Measurements from ENCODE around the gene PXK.
"Not testable (repeated sequence)": the region's sequence is repeated elsewhere in the genome, so short reads cannot be mapped to it uniquely, and the experiment has no call there.

Gene PXK

GRCh38 chr3:58323529-58324390 lies 8.9 kb upstream of the PXK start:
- no peak for DNase-seq (ENCODE audit: low spot score)

DNA sequence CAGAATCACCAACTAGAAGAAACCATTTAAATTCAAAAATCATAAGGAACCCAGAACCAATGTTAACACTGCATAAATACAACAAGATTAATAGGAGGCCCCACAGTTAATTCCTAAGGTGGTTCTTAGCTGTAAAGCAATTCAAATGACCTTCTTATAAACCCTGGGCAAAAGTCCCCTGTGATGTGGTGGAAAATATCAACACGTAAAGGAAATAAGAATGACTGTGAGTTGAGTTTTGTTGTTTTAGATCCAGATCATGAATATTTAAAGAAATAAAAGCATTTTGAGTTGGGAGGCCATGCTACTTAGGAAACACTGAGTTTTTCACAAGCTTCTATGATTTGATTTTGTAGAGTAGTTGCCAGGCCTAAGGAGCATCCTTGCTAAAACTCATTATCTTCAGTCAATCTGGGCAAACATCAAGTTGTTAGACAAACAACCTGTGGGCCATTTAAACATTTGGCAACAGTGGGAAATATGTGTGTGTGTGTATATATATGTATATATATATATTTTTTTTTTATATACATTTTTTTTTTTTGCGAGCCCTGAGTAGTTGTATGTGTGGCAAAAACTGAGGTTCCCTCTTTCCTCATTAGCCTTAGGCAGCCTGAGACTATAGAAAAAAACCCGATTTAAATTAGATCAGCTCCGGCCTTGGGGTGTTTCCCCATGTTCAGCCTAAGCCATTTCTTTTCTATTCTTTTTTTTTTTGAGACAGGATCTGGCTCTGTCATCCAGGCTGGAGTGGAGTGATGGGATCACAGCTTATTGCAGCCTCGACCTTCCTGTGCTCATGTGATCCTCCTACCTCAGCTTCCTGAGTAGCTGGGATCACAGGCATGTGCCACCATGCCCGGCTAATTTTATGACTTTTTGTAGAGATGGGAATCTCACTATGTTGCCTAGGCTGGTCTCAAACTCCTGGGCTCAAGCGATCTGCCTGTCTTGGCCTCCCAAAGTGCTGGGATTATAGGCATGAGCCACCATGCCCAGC lies 8.0 kb upstream of the PXK start:
- DNase-seq (ENCODE audit: low spot score) = no peak

DNA sequence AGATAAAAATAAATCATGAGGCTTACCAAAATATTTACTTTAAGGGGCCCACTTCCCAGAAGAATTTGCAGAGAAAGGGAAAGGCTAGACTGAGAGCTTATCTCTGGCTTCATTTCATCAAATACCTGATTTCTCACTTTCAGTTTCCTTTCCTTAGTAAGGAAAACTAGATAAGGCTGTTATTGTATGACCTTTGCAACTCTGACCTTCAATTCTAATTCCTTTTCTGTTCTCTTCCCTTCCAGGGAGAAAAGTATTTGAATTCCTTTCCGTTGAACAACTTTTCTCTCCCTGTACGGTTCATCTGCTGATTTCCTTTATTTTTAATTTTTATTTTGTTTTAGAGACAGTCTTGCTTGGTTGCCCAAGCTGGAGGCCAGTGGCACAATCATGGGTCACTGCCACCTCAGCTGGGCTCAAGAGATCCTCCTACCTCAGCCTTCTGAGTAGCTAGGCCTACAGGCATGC lies 7.1 kb upstream of the PXK start:
- DNase-seq (ENCODE audit: low spot score) = no peak

DNA sequence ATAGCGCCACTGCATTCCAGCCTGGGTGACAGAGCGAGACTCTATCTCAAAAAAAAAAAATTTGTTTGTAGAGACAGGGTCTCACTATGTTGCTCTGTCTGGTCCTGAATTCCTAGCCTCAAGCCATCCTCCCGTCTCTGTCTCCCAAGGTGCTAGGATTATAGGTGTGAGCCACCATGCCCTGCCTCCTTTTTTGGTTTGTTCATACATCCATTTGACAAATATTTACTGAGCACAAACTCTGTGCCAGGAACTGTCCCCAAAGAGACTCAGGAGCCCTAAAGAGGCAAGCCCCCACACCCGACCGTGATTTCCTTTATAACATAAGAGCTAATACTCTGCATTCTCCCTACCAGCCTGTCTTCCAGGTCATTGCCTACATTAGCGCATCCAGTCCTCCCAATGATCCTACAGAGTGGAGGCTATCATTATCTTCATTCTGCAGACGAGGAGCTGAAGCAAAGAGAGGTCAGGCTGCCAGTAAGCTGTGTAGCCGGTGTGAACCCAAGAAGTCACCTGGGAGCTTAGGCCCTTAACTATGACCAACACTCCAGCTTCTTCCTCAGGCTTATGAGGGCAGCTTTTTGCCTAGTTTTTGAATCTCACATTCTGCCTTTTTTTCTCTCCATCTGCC lies 6.3 kb upstream of the PXK start:
- no peak for DNase-seq (ENCODE audit: low spot score)

- DNase-seq (ENCODE audit: low spot score) = no peak
Measured at GRCh38 chr3:58329150-58329921, 3.4 kb upstream of the PXK start.

GRCh38 chr3:58329922-58330413 lies 2.7 kb upstream of the PXK start:
- DNase-seq (ENCODE audit: low spot score) = no peak

- no peak for DNase-seq (ENCODE audit: low spot score)
Measured at GRCh38 chr3:58331593-58332152, 1.0 kb upstream of the PXK start.

GRCh38 chr3:58333206-58334012 lies 717 bp downstream of the PXK start:
- DNase-seq (ENCODE audit: low spot score) = peak; percentile 18

DNA sequence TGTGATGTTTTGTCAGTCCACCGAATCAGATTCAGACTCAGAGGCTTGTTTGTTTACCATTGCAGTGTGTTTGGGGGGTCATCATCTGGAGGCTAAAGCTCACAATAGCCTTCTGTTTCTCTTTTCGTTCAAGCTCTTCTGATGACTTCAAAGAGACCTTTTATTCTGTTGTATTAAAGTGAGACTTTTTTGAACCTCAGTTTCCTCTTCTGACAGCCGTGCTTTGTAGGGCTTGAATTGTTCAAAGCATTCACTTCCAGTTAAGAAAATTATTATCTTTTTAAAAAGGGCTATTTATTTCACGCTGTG lies 1.3 kb downstream of the PXK start:
- no peak for DNase-seq (ENCODE audit: low spot score)

DNA sequence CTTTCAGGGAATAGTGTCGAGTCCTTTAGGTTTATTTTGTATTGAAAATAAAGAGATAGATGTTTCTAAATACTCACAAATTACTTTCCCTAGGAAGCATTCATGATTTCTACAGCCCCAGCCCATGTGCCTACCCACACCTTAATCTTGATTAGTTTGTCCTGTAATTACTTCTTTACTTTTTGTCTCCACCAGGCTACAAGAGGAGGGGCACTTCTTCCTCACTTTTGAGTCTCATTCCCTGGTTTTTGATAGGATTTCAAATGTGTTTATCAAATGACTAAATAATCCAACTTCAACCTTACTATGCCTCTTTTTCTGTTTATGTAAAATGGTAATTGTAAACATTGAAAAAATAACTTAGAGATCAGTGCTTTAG lies 1.8 kb downstream of the PXK start:
- no peak for DNase-seq (ENCODE audit: low spot score)

GRCh38 chr3:58335652-58335947 lies 2.9 kb downstream of the PXK start:
- no peak for DNase-seq (ENCODE audit: low spot score)

DNA sequence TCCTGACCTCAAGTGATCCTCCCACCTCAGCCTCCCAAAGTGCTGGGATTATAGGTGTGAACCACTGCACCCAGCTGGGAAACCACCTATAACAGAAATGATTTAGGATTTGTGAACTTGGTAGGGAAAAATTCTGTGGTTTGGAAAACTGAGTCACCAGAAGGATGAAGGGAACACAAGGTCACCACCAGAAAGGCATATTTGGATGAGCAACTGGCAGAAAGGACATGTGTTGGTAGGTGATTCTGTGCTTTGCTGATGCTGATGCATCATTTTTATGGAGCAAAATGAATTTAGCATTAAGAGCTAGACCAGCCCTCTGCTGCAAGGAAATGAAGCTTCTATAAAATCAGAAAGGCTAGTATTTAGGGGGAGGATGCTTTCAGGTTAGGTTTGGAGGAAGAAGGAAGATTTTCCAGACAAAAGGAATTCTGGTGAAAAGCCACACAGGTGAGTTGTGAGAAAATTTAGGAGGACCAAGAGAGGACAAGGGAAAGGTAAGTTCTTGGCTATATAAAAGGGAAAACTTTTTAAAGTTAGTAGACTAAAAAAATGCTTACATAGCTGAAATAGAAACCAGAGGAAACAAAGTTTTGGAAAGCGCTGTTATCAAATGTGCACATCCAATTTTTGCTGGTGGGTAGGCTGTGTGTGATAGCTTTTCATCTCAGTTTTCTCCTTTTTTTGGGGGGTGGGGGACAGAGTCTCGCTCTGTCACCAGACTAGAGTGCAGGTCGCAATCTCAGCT lies 3.6 kb downstream of the PXK start:
- no peak for DNase-seq (ENCODE audit: low spot score)

GRCh38 chr3:58337190-58337589 lies 4.5 kb downstream of the PXK start:
- DNase-seq (ENCODE audit: low spot score) = no peak

DNA sequence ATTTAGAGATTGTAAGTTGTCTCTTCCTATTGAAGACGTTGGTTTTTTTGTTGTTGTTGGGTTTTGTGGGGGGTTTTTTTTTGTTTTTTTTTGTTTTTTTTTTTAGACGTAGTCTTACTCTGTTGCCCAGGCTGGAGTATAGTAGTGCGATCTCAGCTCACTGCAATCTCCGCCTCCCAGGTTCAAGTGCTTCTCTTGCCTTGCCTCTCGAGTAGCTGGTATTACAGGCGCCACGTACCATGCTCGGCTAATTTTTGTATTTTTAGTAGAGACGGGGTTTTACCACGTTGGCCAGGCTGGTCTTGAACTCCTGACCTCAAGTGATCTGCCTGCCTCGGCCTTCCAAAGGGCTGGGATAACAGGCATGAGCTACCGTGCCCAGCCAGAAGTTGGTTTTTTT lies 6.5 kb downstream of the PXK start:
- not testable (repeated sequence) for DNase-seq (ENCODE audit: low spot score)

GRCh38 chr3:58340594-58341244 lies 8.0 kb downstream of the PXK start:
- no peak for DNase-seq (ENCODE audit: low spot score)

DNA sequence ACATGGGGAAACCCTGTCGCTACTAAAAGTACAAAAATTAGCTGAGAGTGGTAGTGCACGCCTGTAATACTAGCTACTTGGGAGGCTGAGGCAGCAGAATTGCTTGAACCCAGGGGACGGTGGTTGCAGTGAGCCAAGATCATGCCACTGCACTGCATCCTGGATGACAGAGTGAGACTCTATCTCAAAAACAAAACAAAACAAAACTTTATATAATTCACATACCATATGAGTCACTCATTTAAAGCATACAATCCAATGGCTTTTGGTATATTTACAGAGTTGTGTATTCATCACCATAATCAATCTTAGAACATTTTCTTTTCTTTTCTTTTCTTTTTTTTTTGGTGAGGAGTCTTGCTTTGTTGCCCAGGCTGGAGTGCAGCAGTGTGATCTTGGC lies 8.7 kb downstream of the PXK start:
- DNase-seq (ENCODE audit: low spot score) = no peak

DNA sequence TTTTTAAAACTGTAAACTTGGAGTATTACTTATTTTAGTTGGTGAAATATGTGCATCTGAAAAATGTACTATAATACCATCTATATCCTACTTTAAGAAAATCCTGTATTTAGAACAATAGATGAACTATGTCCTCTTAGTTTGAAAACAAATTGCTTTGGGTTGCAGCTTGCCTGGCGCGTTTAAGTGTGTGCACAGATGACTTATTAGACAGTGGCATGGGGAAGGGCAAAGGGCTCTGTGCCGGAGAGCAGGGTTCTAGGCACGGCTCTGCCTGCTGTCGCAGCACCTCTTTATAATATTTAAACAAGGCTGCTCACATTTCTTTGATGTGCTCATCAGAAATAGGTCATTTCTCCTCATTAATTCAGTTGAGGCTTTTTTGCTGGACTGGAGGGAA lies 10.0 kb downstream of the PXK start:
- no peak for DNase-seq (ENCODE audit: low spot score)

- DNase-seq (ENCODE audit: low spot score) = no peak
Measured at GRCh38 chr3:58345457-58345856, 12.8 kb downstream of the PXK start.

DNA sequence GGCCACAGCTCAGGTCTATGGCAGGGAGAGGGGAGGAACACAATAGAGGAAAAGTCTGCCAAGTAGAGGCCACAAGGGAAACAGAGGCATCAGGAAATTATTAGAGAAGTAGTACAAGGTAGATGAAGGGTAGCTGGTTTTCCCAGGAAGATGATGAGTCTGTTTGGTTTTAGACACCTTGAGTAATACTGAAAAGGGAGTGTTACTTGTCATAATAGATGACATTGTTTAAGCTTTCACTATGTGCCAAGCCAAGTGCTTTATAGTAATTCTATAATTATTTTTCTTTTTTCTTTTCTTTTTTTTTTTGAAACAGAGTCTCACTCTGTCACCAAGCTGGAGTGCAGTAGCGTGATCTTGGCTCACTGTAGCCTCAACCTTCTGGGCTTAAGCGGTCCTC lies 13.7 kb downstream of the PXK start:
- no peak for DNase-seq (ENCODE audit: low spot score)
